NCI-H2171 treated with DMSO at 0.1 percent for 48 hours (cell line): ENCODE data around the gene KDM6A.
A peak's percentile ranks its signal among the peaks of the same experiment; 100 is the strongest.
"Not testable (repeated sequence)": the region's sequence is repeated elsewhere in the genome, so short reads cannot be mapped to it uniquely, and the experiment has no call there.

Experiments used
- DNase-seq: peaks from one replicate; lab custom pipeline; 2025; lab: John Stamatoyannopoulos, UW

Gene KDM6A

GRCh38 chrX:45110494-45110893, 237.5 kb downstream of the KDM6A start:
- DNase-seq: no peak

- no peak for DNase-seq
These were observed 253.2 kb downstream of the KDM6A start for GRCh38 chrX:45126158-45126557.

GRCh38 chrX:45128896-45129454, 256.0 kb downstream of the KDM6A start:
- no peak for DNase-seq

DNA sequence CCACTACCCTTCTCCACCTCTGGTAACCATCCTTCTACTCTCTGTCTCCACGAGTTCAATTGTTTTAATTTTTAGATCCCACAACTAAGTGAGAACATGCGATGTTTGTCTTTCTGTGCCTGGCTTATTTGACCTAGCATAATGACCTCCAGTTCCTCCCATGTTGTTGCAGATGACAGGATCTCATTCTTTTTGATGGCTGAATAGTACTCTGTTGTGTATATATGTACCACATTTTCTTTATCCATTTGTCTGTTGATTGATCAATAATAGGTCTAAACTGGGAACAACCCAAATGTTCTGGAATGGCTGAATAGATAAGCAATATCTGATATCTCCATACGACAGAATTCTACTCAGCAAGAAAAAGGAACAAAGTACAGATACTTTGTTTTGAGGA, 260.5 kb downstream of the KDM6A start:
- no peak for DNase-seq

DNA sequence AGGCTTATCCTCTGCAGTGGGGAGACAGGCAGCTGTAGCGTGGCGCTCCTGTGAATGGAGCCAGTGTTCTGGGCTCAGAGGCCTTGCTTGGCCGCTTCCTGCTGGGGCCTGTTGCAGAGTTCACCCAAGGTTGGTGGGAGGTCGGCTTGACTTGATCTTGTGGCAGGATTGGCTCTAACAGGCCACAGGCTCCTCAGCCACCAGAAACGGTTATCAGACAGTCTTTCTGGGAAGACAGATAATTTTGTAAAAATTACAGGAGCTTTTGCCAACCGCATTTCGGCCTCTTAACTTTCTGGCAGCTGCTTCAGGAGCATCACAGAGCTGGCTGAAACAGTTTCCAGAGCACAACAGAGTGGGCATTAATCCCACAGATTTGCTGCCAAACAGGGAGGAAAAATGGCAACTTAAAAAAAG, 261.3 kb downstream of the KDM6A start:
- no peak for DNase-seq

DNA sequence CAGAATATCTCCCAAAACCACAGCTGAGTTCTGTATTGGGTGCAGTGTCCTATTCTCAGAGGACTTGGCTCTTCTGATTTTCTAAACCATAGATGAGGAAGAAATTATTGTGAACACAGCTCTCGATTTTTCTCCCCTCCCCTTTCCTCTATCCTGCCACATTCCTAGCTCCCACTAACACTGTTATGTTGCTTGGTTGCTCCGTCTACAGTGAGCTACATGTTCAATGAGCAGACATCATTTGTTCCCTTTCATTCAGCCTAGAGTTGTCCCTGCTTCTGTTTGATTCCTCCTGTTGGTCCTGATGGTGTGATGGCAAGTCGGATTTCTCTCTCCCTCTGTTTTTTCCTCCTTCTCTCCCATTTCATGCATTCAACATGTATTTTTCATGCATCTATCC, 261.8 kb downstream of the KDM6A start:
- no peak for DNase-seq

DNA sequence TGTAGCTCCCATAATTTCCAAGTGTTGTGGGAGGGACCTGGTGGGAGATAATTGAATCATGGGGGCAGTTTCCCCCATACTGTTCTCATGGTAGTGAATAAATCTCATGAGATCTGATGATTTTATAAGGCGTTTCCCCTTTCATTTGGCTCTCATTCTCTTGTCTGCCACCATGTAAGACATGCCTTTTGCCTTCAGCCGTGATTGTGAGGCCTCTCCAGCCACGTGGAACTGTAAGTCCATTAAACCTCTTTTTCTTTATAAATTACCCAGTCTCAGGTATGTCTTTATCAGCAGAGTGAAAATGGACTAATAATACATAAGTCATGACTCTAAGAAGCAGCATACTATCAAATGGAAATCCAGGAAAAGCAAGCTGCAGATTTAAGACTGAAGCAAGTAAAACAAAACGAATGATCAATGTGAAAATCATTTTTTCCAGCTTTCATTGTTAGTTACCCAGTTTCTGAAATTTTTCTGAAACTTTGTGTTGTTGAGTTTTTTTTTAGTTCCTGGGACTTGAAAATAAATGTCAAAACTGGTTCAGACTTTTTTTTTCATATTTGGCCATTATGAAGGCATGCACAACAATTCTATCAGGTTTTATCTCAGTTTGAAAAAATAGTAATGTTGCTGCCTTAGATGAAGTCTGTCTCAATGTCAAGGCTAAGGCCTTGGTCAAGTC, 262.5 kb downstream of the KDM6A start:
- not testable (repeated sequence) for DNase-seq

DNA sequence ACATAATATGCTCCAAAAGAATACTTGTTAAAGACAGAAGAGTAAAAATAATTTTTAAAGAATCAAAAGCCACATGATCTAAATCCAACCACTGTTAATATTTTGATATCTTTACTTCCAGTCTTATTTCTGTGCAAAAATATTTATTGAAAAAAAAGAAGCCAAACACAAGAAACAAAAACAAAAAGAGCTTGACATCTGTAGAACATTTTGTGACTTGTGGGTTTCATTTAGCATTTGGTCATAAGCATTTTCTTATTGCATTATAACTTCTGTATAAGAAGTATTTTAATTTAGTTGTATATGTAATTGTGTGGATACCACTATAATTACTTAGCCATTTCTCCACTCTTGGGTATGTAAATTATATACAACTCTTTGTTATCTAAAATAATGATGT, 264.5 kb downstream of the KDM6A start:
- no peak for DNase-seq

GRCh38 chrX:45138525-45138924, 265.5 kb downstream of the KDM6A start:
- DNase-seq: no peak

- peak; percentile 1 for DNase-seq
These were observed 267.8 kb downstream of the KDM6A start for GRCh38 chrX:45140812-45141211.

DNA sequence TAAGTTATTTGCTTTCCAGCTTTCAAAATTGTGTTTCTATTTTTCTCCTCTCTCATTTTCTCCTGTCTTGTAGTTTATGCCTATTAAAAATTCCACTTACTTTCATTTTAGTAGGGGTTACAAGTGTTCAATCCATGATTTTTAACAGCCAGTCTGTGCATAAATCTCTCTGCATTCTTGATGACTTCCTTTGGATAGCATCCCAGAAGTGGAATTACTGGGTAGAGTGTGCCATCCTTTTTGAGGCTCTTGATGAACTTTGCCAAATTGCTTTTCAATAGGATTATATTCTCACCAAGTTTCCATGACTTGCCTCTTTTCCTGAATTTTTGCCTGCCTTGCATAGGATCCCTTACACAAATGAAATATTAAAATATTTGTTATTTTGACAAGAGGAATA, 269.2 kb downstream of the KDM6A start:
- no peak for DNase-seq

GRCh38 chrX:45143455-45143854, 270.5 kb downstream of the KDM6A start:
- DNase-seq: no peak

GRCh38 chrX:45145492-45146215, 272.7 kb downstream of the KDM6A start:
- no peak for DNase-seq

- no peak for DNase-seq
These were observed 277.8 kb downstream of the KDM6A start for GRCh38 chrX:45150821-45151220.

DNA sequence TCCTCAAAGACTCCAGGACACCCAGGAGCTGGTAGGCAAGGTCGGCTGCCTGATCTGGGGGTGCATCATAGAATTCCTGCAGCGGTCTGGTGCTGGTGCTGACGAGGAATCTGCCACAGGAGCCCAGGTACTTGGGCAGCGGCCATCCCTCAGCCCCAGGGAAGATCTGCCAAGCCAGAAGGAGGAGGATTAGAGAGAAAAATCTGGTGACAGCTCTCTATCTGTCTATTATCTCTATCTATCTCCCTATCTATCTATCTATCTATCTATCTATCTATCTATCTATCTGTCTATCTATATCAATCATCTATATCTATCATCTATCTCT, 281.0 kb downstream of the KDM6A start:
- no peak for DNase-seq

DNA sequence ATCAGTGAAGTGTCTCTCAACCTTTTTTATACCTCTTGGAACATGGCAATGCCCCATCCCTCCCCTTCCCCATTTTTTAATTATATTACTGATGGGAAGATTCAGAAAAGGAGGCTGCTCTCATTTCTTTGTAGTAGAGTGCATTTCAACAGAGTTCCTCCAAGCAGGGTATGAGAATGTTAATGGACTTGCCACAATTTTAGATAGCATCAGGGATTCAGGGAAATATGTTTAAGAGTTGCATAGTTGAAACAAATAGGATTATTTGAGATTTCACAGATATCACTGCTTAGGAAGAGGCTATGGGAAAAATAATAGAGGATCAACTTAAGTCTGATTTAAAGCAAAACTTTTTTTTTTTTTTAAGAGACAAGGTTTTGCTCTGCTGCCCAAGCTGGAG, 281.5 kb downstream of the KDM6A start:
- no peak for DNase-seq

- DNase-seq: no peak
These were observed 284.7 kb downstream of the KDM6A start for GRCh38 chrX:45157647-45158046.
